BE2C (cell line): ENCODE data around the gene IL15.

Experiments
- DNase-seq: peaks from one replicate; pipeline ENCODE4 v3.0.0-alpha.2; 2020
- H3K27me3 ChIP-seq: fragments of 250-450 bp; sonication (Bioruptor Pico); 2 replicates; pipeline ENCODE4 v1.5.1; 2020; ENCODE audit warnings: mild to moderate bottlenecking
- H3K36me3 ChIP-seq: fragments of 250-450 bp; sonication (Bioruptor Pico); 2 replicates; pipeline ENCODE4 v1.5.1; 2020; ENCODE audit warnings: mild to moderate bottlenecking
- H3K4me1 ChIP-seq: fragments of 250-450 bp; sonication (Bioruptor Pico); 2 replicates; pipeline ENCODE4 v1.5.1; 2020
- H3K4me3 ChIP-seq: 2 replicates; pipeline ENCODE4 v1.5.1; 2011; ENCODE audit warnings: low read depth, low read length
- H3K9me3 ChIP-seq: fragments of 250-450 bp; sonication (Bioruptor Pico); 2 replicates; pipeline ENCODE4 v1.5.1; 2020
- TF ChIP-seq, protein P1 (sequence below): IDR thresholded peaks from 2 replicates; pipeline ENCODE4 v1.5.1; 2012; ENCODE audit warnings: mild to moderate bottlenecking, low read depth, low read length

The IL15 gene

DNA sequence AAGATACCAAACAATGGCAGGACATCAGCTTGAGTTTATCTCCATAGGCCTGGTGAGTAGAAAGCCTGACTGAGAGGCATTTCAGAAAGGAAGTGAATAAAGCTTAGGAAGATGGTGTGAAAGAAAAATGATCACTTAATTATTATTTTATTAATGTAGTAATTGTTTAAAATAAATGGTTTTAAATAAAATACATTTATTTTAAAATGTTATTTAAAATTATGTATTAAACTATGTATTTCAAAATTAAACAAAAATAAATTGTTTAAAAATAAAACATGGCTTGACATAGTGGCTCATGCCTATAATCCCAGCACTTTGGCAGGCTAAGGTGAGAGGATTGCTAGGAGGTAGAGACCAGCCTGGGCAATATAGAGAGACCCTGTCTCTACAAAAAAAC, 145.8 kb downstream of the IL15 start:
- TF ChIP-seq, protein P1, sequence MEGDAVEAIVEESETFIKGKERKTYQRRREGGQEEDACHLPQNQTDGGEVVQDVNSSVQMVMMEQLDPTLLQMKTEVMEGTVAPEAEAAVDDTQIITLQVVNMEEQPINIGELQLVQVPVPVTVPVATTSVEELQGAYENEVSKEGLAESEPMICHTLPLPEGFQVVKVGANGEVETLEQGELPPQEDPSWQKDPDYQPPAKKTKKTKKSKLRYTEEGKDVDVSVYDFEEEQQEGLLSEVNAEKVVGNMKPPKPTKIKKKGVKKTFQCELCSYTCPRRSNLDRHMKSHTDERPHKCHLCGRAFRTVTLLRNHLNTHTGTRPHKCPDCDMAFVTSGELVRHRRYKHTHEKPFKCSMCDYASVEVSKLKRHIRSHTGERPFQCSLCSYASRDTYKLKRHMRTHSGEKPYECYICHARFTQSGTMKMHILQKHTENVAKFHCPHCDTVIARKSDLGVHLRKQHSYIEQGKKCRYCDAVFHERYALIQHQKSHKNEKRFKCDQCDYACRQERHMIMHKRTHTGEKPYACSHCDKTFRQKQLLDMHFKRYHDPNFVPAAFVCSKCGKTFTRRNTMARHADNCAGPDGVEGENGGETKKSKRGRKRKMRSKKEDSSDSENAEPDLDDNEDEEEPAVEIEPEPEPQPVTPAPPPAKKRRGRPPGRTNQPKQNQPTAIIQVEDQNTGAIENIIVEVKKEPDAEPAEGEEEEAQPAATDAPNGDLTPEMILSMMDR, result no peak
- DNase-seq, result no peak

More for the DNA sequence above, 145.8 kb downstream of the IL15 start:
- Histone ChIP-seq H3K36me3 (no peaks in the 10 kb centered on the region), H3K27me3 (no peaks in the 10 kb centered on the region), H3K9me3 (0 out of 2 replicates have a peak, but pooled peaks cover 2% of the 10 kb centered on the region), H3K4me3 (no peak overlapping the region), H3K4me1 (no peaks in the 10 kb centered on the region)
